Ascending aorta (tissue), 2 donors: ENCODE measurements around the gene BCAP31. TPM values are rescaled to one million over a fixed set of nuclear protein-coding genes. Genes with fewer than 3 reads are reported as not detected.
"Not testable (repeated sequence)": the region's sequence is repeated elsewhere in the genome, so short reads cannot be mapped to it uniquely, and the experiment has no call there.

Experiments
- DNase-seq, 2 donors: peaks; one replicate each; pipeline ENCODE4 v3.0.0-alpha.2; 2019; ENCODE audit warnings: low spot score in 2 of 2
- H3K27ac ChIP-seq, 2 donors: fragments of 200-600 bp; sonication (generic); one replicate each; pipeline ENCODE4 v1.5.1; 2016 to 2017; ENCODE audit warnings: mild to moderate bottlenecking in 1 of 2
- H3K27me3 ChIP-seq: fragments of 200-600 bp; sonication (generic); one replicate; pipeline ENCODE4 v1.5.1; 2017
- H3K36me3 ChIP-seq, 2 donors: fragments of 200-600 bp; sonication (generic); one replicate each; pipeline ENCODE4 v1.5.1; 2016
- H3K4me1 ChIP-seq, 2 donors: fragments of 200-600 bp; sonication (generic); one replicate each; pipeline ENCODE4 v1.5.1; 2016 to 2017; ENCODE audit warnings: mild to moderate bottlenecking in 1 of 2
- H3K4me3 ChIP-seq, 2 donors: fragments of 200-600 bp; sonication (generic); one replicate each; pipeline ENCODE4 v1.5.1; 2016 to 2017; ENCODE audit warnings: mild to moderate bottlenecking in 1 of 2
- H3K9me3 ChIP-seq, 2 donors: fragments of 200-600 bp; sonication (generic); one replicate each; pipeline ENCODE4 v1.5.1; 2016
- intact Hi-C: fragments of 100-400 bp; cut with DNase I; formaldehyde crosslinking; loops from one replicate; pipeline ENCODE4 v1.15.1; 2023
- total RNA-seq: library from RNA; depleted of rRNA; stranded (reverse); fragments of >200 nt; gene quantifications from one replicate; pipeline ENCODE4 v1.1.0, GENCODE V29; 2016
- TF ChIP-seq, protein P1 (sequence below), 3 experiments: fragments of 200-600 bp in 2 of 3; fragments of 450-650 bp in 1 of 3; sonication (generic) in 2 of 3; IDR thresholded peaks; one replicate each; pipeline ENCODE4 v1.5.1; 2016 to 2019; ENCODE audit warnings: antibody characterized with exemption in 3 of 3, mild to moderate bottlenecking in 1 of 3, moderate library complexity in 1 of 3

Gene BCAP31
- total RNA-seq, 1 donor from 2014 or later, result 63.0 TPM

- no peak overlapping the region for H3K4me3 ChIP-seq
- no peaks in the 10 kb centered on the region for H3K36me3 ChIP-seq
- no peak overlapping the region for H3K27ac ChIP-seq
- intact Hi-C loops, result loop anchor here (5.0 kb wide), 2 partner anchors 38 to 87 kb away; partner anchors contain the start of genes ABCD1, BCAP31 and CCNQ
- no peaks in the 10 kb centered on the region for H3K27me3 ChIP-seq
- H3K4me1 ChIP-seq, result no peaks in the 10 kb centered on the region
- H3K9me3 ChIP-seq, result no peaks in the 10 kb centered on the region
- peak in 1 of 2 donors; percentile 51 for DNase-seq
- TF ChIP-seq, protein P1, sequence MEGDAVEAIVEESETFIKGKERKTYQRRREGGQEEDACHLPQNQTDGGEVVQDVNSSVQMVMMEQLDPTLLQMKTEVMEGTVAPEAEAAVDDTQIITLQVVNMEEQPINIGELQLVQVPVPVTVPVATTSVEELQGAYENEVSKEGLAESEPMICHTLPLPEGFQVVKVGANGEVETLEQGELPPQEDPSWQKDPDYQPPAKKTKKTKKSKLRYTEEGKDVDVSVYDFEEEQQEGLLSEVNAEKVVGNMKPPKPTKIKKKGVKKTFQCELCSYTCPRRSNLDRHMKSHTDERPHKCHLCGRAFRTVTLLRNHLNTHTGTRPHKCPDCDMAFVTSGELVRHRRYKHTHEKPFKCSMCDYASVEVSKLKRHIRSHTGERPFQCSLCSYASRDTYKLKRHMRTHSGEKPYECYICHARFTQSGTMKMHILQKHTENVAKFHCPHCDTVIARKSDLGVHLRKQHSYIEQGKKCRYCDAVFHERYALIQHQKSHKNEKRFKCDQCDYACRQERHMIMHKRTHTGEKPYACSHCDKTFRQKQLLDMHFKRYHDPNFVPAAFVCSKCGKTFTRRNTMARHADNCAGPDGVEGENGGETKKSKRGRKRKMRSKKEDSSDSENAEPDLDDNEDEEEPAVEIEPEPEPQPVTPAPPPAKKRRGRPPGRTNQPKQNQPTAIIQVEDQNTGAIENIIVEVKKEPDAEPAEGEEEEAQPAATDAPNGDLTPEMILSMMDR (IDR thresholded peaks at IDR 0.05), result no peak
These were observed 39.6 kb downstream of the BCAP31 start for GRCh38 chrX:153684467-153685155.

GRCh38 chrX:153683486-153683885 is 40.7 kb downstream of the BCAP31 start:
- intact Hi-C loops, H3K4me1 ChIP-seq, H3K4me3 ChIP-seq, H3K27me3 ChIP-seq, H3K36me3 ChIP-seq, H3K27ac ChIP-seq, H3K9me3 ChIP-seq: not testable (repeated sequence)
- DNase-seq, result peak in 1 of 2 donors; percentile 52

GRCh38 chrX:153681175-153681574 is 43.0 kb downstream of the BCAP31 start:
- H3K4me3 ChIP-seq, result no peak overlapping the region
- peak in 1 of 2 donors; percentile 42 for DNase-seq
- no peaks in the 10 kb centered on the region for H3K36me3 ChIP-seq
- no peaks in the 10 kb centered on the region for H3K9me3 ChIP-seq
- H3K27me3 ChIP-seq, result no peaks in the 10 kb centered on the region
- H3K27ac ChIP-seq, result no peak overlapping the region
- TF ChIP-seq, protein P1 (IDR thresholded peaks at IDR 0.05), result no peak
- intact Hi-C loops, result no loop called here
- H3K4me1 ChIP-seq, result no peaks in the 10 kb centered on the region

DNA sequence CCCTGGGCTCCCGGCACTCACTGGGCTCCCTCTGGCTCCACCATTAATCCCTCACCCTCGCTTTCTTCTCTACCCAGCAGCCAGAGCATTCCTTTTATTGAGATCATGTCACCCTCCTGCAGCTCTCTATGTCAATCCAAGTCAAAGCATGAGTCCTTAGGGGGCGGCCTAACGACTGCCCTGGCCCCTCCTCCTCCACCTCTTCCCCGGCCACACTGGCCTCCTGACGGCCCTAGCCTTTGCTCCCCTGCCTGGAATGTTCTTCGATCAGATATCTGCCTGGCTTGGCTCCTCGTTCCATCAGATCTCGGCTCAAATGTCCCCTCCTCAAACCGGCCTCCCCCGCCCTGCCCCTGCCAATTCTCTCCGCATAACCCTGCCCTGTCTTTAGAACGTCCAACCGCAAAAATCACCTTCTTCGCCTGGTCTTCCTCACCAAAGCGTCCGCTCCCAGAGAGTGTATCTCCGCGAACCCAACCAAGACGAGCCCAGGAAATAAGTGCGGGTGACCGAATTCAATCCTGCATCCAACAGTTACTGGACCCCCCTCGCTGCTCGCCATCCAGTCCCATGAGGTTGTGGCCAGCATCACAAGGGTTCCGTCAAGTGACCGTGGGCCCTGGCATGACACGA is 49.9 kb downstream of the BCAP31 start:
- Histone ChIP-seq H3K4me1 (no peaks in the 10 kb centered on the region), H3K4me3 (no peak overlapping the region), H3K36me3 (no peaks in the 10 kb centered on the region), H3K27ac (no peak overlapping the region), H3K9me3 (no peaks in the 10 kb centered on the region), H3K27me3 (peaks cover 4% of the 10 kb centered on the region)
- intact Hi-C loops, result no loop called here
- TF ChIP-seq, protein P1 (IDR thresholded peaks at IDR 0.05), result no peak
- no peak for DNase-seq

DNA sequence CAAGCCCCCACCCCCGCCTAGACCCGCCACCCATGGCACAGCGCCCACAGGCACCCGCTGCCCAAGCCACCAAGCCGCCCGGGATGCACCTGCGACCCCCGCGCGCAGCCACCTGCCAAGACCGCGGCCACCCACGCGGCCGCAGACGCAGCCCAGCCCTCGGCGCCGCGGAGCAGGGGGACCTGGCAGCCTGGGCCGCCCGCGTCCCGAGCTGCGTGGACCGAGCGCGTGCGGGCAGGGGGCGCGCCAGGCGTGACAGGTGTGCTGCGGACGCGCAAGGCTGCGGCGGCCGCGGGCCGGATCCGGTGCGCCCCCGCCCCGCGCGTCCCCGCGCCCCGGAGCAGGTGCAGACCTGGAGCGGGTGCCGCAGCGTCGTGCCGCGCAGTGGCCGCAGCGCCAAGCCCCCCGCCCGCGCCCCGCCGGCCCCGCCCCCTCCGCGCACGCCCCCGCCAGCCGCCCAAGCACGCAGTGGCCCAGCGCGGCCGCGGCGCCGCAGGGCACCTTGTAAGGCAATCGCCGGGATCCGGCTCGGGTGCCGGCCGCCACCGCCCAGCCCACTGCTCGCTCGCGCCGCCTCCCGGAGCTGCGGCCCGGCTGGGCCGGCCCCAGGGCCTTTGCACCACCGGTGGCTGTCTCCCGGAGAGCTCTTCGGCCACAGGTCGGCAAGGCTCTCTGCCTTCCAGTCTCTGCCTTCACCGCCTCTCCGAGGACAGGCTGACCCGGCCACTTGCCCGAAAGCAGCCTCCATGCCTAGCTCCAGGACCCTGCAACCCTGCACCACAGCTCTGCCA is 50.6 kb downstream of the BCAP31 start, which contains the start of gene PNCK:
TSS of gene PNCK (minus strand) at position 386 of the 791 bp plus-strand sequence. CDS start 737 bp downstream, outside the sequence.
- Histone ChIP-seq H3K9me3 (no peaks in the 10 kb centered on the region), H3K27me3 (peaks cover 4% of the 10 kb centered on the region), H3K36me3 (no peaks in the 10 kb centered on the region), H3K4me1 (no peaks in the 10 kb centered on the region), H3K4me3 (no peak within 1 kb of the TSS), H3K27ac (no peak within 1 kb of the TSS)
- TF ChIP-seq, protein P1 (IDR thresholded peaks at IDR 0.05), result no peak
- DNase-seq, result no peak
- intact Hi-C loops, result no loop called here
